ENCODE data around the gene TGFB1.
A peak's percentile ranks its signal among the peaks of the same experiment; 100 is the strongest.

TGFB1 gene

GRCh38 chr19:41325947-41326706 lies 27.6 kb downstream of the TGFB1 start:
- no peak overlapping the region; the same call in 1 of the 2 replicates for H3K4me3 ChIP-seq (ENCODE audit: low read depth, low read length)
- TF ChIP-seq CTCF (IDR thresholded peaks at IDR 0.05; ENCODE audit: low read depth, low read length, missing control alignments) = no peak
- DNase-seq (ENCODE audit: low read depth) = peak; percentile 67

GRCh38 chr19:41325640-41325946 lies 28.1 kb downstream of the TGFB1 start:
- TF ChIP-seq CTCF (IDR thresholded peaks at IDR 0.05; ENCODE audit: low read depth, low read length, missing control alignments) = no peak
- H3K4me3 ChIP-seq (ENCODE audit: low read depth, low read length) = no peak overlapping the region

GRCh38 chr19:41324921-41325639 lies 28.6 kb downstream of the TGFB1 start:
- TF ChIP-seq CTCF (IDR thresholded peaks at IDR 0.05; ENCODE audit: low read depth, low read length, missing control alignments) = no peak
- no peak for DNase-seq (ENCODE audit: low read depth)
- H3K4me3 ChIP-seq (ENCODE audit: low read depth, low read length) = no peak overlapping the region

More at GRCh38 chr19:41325640-41325946, 28.1 kb downstream of the TGFB1 start:
- DNase-seq (ENCODE audit: low read depth) = no peak

GRCh38 chr19:41324231-41324702 lies 29.5 kb downstream of the TGFB1 start:
- TF ChIP-seq CTCF (IDR thresholded peaks at IDR 0.05; ENCODE audit: low read depth, low read length, missing control alignments) = no peak
- H3K4me3 ChIP-seq (ENCODE audit: low read depth, low read length) = no peak overlapping the region

GRCh38 chr19:41323430-41324125 lies 30.1 kb downstream of the TGFB1 start:
- TF ChIP-seq CTCF (IDR thresholded peaks at IDR 0.05; ENCODE audit: low read depth, low read length, missing control alignments) = no peak
- no peak for DNase-seq (ENCODE audit: low read depth)
- no peak overlapping the region for H3K4me3 ChIP-seq (ENCODE audit: low read depth, low read length)

More at GRCh38 chr19:41324231-41324702, 29.5 kb downstream of the TGFB1 start:
- no peak for DNase-seq (ENCODE audit: low read depth)

GRCh38 chr19:41323023-41323422 lies 30.7 kb downstream of the TGFB1 start:
- no peak overlapping the region for H3K4me3 ChIP-seq (ENCODE audit: low read depth, low read length)
- TF ChIP-seq CTCF (IDR thresholded peaks at IDR 0.05; ENCODE audit: low read depth, low read length, missing control alignments) = no peak

More at GRCh38 chr19:41323023-41323422, 30.7 kb downstream of the TGFB1 start:
- no peak for DNase-seq (ENCODE audit: low read depth)
